Measurements from ENCODE around the gene ZCCHC2. TPM values are rescaled to one million over a fixed set of nuclear protein-coding genes. Genes with fewer than 3 reads are reported as not detected.

The ZCCHC2 gene
- total and polyA plus RNA-seq, 9 of the 15 experiments (the other 6 are each of a cell fraction or from before 2014, with no cell fraction given) = 1.0 to 9.2 (median 6.0) TPM

DNA sequence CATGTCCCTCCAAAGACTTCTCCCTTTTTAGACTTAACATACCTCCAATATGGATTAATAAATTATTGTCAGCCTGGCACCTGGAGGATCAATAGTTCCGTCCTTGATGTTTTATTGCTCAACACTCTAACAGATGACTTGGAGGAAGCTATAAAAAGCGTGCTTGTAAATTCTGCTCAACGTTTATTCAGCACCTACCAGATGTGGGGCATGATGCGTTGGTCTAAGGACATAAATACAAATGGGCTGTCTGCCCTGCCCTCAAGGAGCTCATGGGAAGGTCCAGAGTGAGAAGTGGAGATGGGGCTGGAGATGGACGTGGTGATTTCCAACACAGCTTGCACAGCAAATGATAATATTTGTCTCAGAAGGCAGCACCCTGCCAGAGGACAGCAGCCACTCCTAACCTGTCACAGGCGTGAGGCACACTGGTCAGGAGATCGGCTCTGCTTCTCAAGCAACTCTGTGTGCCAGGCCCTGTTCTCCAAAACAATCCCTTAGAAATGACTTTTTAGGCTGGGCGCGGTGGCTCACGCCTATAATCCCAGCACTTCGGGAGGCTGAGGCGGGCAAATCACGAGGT lies 25.5 kb upstream of the ZCCHC2 start:
- TF ChIP-seq TOE1 (IDR thresholded peaks at IDR 0.05; ENCODE audit: borderline replicate concordance) (no peak), TOE1 (CRISPR knock-in tag; IDR thresholded peaks at IDR 0.05; ENCODE audit: borderline replicate concordance, low read depth) (no peak), SMAD4 (CRISPR knock-in tag; conservative IDR thresholded peaks at IDR 0.05) (no peak)
- TF ChIP-seq, protein P1, sequence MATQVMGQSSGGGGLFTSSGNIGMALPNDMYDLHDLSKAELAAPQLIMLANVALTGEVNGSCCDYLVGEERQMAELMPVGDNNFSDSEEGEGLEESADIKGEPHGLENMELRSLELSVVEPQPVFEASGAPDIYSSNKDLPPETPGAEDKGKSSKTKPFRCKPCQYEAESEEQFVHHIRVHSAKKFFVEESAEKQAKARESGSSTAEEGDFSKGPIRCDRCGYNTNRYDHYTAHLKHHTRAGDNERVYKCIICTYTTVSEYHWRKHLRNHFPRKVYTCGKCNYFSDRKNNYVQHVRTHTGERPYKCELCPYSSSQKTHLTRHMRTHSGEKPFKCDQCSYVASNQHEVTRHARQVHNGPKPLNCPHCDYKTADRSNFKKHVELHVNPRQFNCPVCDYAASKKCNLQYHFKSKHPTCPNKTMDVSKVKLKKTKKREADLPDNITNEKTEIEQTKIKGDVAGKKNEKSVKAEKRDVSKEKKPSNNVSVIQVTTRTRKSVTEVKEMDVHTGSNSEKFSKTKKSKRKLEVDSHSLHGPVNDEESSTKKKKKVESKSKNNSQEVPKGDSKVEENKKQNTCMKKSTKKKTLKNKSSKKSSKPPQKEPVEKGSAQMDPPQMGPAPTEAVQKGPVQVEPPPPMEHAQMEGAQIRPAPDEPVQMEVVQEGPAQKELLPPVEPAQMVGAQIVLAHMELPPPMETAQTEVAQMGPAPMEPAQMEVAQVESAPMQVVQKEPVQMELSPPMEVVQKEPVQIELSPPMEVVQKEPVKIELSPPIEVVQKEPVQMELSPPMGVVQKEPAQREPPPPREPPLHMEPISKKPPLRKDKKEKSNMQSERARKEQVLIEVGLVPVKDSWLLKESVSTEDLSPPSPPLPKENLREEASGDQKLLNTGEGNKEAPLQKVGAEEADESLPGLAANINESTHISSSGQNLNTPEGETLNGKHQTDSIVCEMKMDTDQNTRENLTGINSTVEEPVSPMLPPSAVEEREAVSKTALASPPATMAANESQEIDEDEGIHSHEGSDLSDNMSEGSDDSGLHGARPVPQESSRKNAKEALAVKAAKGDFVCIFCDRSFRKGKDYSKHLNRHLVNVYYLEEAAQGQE (IDR thresholded peaks at IDR 0.05; ENCODE audit: borderline replicate concordance) = peak; percentile 45
- TF ChIP-seq, protein P1 (CRISPR knock-in tag; IDR thresholded peaks at IDR 0.05; ENCODE audit: low read depth) = no peak
- H3K9me1 ChIP-seq (ENCODE audit: control insufficient read depth, insufficient read depth, low read length) = no peaks in the 10 kb centered on the region
- no peak overlapping the region for H3K4me2 ChIP-seq (ENCODE audit: insufficient read depth, low read length)
- 47% methylated on average over 10 of the region's 13 CpGs for WGBS (ENCODE audit: insufficient coverage, low coverage, missing lambda C conversion rate)
- H3K4me1 ChIP-seq (replicated peaks in 1 of 2; ENCODE audit: control insufficient read depth in 2 of 2, insufficient read depth in 2 of 2, low read length in 2 of 2) = peaks cover 0 to 7% of the 10 kb centered on the region in 2 experiments; a peak in 3 of 5 replicates
- no peak overlapping the region for H2AFZ ChIP-seq (ENCODE audit: low read depth, low read length)
- no peaks in the 10 kb centered on the region for H3K27me3 ChIP-seq (ENCODE audit: control insufficient read depth in 2 of 2, insufficient read depth in 2 of 2, low read length in 2 of 2)
- no peak overlapping the region for H3K9ac ChIP-seq (ENCODE audit: insufficient read depth in 1 of 2, low read depth in 2 of 2, low read length in 2 of 2)
- ChIA-PET POLR2A (interaction anchor here (0.9 to 1.3 kb wide), 3 partner anchors 9 to 25 kb away, joined by 3 to 6 read pairs (median 3); partner anchors contain the start of gene ZCCHC2), CTCF (ENCODE audit: low intra/inter-chr PET ratio) (no interaction called here)
- DNase-seq (ENCODE audit: extremely low read depth in 1 of 4, low spot score in 3 of 4) (no peak), ATAC-seq (no peak), FAIRE-seq (no peak)
- H4K20me1 ChIP-seq (replicated peaks; ENCODE audit: control insufficient read depth, insufficient read depth, low read length) = no peaks in the 10 kb centered on the region
- H3K79me2 ChIP-seq (ENCODE audit: control insufficient read depth, insufficient read depth, low read length) = no peaks in the 10 kb centered on the region
- intact Hi-C loops (cut with micrococcal nuclease) = no loop called here
- no peak overlapping the region for H3K27ac ChIP-seq (ENCODE audit: extremely low read depth, low read depth, low read length)
- no peaks in the 10 kb centered on the region for H3K36me3 ChIP-seq (ENCODE audit: control insufficient read depth, insufficient read depth, low read length)
- H3K4me3 ChIP-seq = no peak overlapping the region
- no TSS peak for BruUV-seq (replicated peaks)
- in situ Hi-C loops (cut with MboI) = no loop called here
- no peaks in the 10 kb centered on the region for H3K9me3 ChIP-seq (replicated peaks; ENCODE audit: control insufficient read depth, insufficient read depth, low read depth, low read length)

Measured in K562 (cell line).